Measurements from ENCODE around the gene SHE.
A peak's percentile ranks its signal among the peaks of the same experiment; 100 is the strongest.

Gene SHE

GRCh38 chr1:154429841-154430611, 72.2 kb downstream of the SHE start:
- DNase-seq (ENCODE audit: low read depth, low spot score): no peak
- peak overlapping the region; percentile 97 for H3K27ac ChIP-seq

All from epithelial cell of prostate (primary cell).